Measurements from ENCODE around the gene SGPL1.
A peak's percentile ranks its signal among the peaks of the same experiment; 100 is the strongest.
"Not testable (repeated sequence)": the region's sequence is repeated elsewhere in the genome, so short reads cannot be mapped to it uniquely, and the experiment has no call there.

The SGPL1 gene, protein sequence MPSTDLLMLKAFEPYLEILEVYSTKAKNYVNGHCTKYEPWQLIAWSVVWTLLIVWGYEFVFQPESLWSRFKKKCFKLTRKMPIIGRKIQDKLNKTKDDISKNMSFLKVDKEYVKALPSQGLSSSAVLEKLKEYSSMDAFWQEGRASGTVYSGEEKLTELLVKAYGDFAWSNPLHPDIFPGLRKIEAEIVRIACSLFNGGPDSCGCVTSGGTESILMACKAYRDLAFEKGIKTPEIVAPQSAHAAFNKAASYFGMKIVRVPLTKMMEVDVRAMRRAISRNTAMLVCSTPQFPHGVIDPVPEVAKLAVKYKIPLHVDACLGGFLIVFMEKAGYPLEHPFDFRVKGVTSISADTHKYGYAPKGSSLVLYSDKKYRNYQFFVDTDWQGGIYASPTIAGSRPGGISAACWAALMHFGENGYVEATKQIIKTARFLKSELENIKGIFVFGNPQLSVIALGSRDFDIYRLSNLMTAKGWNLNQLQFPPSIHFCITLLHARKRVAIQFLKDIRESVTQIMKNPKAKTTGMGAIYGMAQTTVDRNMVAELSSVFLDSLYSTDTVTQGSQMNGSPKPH

DNA sequence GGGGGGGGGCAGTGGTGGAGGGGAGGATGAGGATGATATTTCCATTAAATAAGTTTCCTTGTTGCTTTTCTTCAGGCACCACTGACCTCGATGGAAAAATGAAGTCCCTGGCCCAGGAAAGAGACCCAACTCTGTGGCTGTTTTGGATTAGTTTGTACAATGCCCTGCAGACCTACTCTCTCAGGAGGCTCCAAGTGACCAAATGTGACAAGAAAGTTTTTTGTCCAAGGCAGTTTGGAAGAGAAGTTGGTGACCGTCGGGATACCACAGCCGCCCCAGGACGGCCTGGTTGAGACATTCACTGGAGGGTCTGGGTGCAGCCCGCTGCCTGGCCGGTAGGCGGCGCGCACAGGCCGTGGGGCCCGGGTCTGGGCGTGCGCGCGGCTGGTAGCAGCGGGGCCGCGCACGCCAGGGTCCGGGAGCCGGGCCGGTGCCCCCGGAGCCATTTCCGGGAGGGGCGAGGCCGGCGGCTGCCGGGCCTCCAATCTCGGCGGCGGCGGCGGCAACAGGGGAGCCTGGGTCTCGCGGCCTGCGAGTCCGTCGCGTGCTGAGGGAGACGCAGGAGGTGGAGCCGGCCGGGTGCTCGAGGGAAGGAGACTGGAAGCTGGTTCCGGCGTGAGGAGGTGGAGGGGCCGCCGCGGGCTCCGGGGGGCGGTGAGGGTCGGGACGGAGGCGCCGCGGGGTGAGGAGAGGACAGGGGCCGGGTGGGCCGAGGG is at the start of gene SGPL1:
Gene SGPL1 (plus strand): TSS at position 445 of the 716 bp plus-strand sequence. CDS start 906 bp downstream, outside the sequence.
- no peak for DNase-seq (ENCODE audit: low read depth)

DNA sequence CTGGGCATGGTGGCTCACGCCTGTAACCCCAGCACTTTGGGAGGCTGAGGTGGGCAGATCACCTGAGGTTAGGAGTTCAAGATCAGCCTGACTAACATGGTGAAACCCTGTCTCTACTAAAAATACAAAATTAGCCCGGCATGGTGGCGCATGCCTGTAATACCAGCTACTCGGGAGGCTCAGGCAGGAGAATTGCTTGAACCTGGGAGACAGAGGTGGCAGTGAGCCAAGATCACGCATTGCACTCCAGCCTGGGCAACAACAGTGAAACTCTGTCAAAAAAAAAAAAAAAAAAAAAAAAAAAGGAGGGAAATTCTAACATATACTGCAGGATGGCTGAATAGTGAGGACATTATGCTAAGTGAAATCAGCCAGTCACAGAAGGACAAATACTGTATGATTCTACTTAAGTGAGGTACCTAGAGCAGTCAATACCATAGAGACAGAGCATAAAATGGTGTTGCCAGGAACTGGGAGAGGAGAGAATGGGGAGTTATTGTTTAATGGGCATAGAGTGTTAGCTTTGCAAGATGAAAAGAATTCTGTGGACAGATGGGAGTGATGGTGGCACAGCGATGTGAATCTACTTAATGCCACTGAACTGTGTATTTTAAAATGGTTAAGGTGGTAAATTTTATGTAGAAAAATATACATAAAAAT is 47.6 kb upstream of the SGPL1 start:
- H3K4me3 ChIP-seq (ENCODE audit: low read depth, low read length); DNase-seq (ENCODE audit: low read depth): not testable (repeated sequence)

More for the DNA sequence above, at the start of gene SGPL1:
- H3K4me3 ChIP-seq (ENCODE audit: low read depth, low read length), result peak within 1 kb of the TSS; percentile 83

DNA sequence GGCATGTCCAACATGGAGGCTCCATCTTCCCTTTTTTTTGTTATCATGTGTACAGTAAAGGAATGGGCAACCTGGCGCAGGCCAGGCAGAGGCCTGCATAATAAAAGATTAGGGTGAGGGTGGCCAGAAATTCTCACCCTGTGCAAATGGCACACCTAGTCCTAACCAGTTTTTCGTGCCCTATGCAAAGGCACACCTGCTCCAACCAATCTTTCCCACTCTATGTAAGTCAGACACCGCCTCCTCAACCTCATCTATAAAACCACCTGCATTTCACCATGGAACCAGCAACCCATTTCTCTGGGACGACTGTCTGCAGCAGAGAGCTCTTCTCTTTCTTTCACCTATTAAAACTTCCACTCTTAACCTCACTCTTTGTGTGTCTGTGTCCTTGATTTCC is 46.6 kb upstream of the SGPL1 start:
- DNase-seq (ENCODE audit: low read depth), result no peak
- no peak overlapping the region for H3K4me3 ChIP-seq (ENCODE audit: low read depth, low read length)

DNA sequence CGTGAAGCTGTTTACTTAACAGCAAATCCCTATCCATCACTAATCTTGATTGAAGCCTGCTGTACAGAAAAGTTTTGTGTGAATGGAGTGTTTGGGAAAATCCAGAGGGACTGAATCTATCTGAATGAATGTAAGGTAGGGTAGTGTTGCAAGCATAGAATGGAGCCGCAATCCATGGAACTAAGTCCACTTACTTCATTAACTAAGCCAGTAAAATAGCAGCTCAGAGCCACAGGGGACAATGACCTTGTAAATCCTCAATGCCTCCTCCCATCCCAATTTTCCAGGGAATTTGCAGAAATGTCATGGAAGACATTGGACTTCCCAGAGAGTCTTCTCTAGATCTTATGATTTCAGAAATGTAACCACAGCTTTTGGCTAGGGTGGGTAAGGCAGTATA is 45.7 kb upstream of the SGPL1 start:
- H3K4me3 ChIP-seq (ENCODE audit: low read depth, low read length), result no peak overlapping the region
- DNase-seq (ENCODE audit: low read depth), result no peak

DNA sequence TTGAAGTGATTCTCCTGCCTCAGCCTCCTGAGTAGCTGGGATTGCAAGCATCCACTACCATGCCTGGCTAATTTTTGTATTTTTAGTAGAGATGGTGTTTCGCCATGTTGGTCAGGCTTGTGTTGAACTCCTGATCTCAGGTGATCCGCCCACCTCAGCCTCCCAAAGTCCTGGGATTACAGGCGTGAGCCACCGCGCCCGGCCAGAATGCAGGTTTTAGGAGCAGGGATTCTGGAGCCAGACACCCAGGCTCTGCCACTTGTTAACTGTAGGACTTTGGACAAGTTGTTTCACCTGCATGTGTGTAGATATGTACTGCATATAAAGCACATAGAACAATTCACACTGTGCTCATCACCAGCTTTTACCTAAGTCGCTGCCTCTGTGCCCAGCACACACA is 45.2 kb upstream of the SGPL1 start:
- not testable (repeated sequence) for H3K4me3 ChIP-seq (ENCODE audit: low read depth, low read length); DNase-seq (ENCODE audit: low read depth)

DNA sequence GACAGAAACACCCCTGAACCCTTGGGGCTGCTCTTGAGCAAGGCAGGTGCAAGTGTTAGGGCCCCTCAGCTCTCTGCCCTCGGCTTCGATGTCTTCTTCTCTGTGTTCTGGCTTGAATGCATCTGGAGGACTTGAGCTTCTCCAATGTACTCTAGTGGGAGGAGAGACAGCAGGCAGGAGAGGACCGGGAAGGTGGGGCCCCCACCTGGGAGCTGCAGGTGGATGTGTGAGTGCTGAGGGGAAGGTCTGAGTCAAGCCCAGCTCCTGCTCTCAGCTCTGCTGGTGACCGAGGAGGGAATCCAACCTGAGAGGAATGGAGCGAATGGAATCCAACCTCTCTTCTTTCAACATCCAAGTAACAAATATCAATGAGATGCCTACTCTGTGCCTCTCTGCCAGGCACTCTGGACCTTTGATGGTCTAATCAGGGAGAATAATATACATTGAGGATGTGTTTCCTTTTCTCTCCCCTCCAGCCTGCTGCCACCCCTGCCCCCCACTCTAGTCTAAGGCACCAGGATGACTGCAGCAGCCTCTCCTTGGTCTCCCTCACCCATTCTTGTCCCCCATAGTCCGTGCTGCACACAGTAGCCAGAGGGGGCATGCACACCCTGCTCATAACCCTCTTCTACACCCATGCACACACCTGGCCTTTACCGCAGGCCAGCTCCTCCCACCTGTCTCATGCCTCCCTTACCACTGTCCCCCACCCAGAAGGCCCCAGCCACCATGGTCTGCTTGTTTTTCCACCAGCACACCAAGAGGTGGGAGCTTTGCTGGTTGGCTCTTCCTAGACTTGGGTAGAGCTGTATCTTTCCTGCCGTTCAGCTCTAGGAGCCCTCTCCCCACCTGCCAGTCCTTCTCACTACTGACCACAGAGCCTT is 44.2 kb upstream of the SGPL1 start:
- DNase-seq (ENCODE audit: low read depth), result no peak
- no peak overlapping the region for H3K4me3 ChIP-seq (ENCODE audit: low read depth, low read length)

DNA sequence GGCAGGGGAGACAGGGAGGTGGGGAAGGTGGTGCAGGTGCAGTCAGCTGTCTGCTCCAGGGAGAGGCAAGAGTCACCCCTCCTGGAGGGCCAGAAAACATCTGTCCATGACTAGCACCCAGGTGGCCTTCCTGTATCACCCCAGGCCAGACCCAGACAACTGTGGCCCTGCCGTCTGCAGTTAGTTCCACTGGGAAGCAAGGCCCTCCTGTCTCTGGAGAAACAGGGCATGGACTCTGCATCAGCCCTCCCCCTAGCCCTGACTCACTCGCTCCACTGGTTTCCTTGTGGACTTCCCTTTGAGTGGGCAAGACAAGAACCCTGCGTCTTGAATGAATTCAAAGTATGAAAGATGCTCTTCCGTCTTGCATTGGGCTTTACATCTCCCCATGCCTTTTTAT is 43.1 kb upstream of the SGPL1 start:
- H3K4me3 ChIP-seq (ENCODE audit: low read depth, low read length), result no peak overlapping the region
- no peak for DNase-seq (ENCODE audit: low read depth)

DNA sequence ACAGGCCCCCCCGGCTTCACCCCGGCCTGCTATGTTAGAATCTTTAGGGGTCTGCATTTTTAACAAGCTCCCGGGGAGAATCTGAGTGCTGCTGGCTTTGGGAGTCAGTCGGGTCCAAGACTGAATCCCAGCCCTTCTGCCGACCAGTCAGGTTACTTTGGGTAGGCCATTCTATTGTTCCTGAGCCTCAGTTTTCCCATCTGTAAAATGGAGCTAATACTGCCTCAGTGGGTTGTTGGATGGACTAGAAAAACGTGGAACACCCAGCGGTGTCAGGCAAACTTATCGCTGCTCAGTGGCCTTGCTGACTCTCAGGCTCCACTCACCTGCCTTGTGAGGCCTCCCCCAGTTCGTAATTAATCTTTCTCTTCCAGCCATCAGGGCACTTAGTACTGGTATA is 42.3 kb upstream of the SGPL1 start:
- no peak overlapping the region for H3K4me3 ChIP-seq (ENCODE audit: low read depth, low read length)
- no peak for DNase-seq (ENCODE audit: low read depth)

DNA sequence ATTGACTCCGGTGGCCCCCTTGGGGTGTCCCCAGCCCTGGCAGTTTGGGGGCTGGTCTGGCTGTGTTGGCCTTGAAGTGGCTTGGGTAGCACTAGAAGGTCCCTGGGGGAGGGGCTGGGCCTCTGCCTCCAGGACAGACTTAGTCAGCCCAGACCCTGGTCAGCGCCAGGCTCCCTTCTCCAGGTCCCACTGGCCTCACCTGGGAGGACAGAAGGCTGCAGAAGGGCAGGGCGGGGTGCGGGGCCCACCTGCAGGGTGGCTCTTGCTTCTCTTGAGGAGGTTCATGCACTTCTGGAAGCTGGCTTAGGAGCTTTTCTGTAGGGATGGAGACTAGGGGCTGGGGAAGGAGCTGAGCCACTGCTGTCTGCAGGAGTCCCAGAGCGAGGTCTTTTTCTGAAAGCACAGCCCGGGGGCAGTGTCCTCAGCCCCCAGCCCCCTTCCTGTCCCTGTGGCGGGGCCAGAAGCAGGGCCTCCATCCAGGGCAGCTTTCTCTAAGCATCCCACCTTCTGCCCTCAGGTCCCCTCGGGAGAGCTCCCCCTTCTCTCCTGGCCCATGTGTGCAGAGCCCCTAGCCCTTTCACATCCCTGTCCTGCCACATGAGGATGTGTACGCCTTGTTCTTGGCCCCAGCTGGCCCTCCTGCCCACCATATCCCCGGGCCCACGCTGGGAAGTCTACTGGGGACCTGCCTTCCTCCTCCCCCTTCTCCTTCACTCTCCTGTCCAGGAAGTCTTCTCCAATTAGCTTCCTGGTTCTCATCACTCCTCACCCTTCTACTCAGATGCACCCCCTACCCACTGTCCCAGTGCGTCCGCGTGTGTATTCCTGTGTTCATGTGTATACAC is 41.6 kb upstream of the SGPL1 start:
- no peak for DNase-seq (ENCODE audit: low read depth)
- no peak overlapping the region for H3K4me3 ChIP-seq (ENCODE audit: low read depth, low read length)

DNA sequence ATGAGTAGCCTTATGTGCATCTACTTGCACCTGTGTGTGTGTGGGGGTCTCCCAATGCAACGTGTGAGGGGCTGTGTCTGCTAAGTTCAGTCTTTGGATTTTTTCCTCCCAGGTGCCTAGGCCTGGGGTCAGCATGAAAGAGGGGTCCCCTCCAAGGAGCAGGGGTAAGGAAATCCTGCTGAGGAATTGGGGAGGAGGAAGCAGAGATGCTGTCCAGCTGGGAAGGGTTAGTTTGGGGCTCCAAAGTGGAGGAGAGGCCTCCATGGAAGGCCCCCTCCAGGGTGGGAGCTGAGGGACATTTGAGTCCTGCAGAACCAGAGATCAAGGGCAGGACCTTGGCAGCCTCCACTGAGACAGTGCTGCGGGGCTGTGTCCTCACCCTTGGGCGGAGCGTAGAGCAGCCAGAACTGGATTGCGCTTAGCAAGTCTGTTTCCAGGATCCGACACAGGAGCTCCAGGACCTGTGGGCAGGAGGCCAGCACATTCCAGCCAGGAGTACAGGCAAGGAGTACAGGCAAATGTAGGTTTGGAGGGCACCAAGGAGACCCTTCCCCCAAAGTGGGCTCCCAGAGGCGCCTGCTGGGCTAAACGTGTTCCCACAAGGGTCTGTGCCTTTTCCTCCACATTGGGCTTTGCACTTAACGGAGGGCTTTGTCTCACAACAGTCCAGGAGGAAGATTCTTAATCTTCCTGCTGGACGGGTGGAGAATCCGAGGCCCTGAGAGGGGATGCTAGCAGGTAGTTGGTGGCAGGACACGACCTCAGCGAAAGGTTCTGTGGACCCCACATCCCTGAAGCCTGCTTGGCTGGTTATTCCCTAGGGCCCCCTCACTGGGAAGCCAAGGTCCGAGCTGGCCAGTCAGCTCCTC is 40.7 kb upstream of the SGPL1 start:
- no peak for DNase-seq (ENCODE audit: low read depth)
- H3K4me3 ChIP-seq (ENCODE audit: low read depth, low read length), result no peak overlapping the region

DNA sequence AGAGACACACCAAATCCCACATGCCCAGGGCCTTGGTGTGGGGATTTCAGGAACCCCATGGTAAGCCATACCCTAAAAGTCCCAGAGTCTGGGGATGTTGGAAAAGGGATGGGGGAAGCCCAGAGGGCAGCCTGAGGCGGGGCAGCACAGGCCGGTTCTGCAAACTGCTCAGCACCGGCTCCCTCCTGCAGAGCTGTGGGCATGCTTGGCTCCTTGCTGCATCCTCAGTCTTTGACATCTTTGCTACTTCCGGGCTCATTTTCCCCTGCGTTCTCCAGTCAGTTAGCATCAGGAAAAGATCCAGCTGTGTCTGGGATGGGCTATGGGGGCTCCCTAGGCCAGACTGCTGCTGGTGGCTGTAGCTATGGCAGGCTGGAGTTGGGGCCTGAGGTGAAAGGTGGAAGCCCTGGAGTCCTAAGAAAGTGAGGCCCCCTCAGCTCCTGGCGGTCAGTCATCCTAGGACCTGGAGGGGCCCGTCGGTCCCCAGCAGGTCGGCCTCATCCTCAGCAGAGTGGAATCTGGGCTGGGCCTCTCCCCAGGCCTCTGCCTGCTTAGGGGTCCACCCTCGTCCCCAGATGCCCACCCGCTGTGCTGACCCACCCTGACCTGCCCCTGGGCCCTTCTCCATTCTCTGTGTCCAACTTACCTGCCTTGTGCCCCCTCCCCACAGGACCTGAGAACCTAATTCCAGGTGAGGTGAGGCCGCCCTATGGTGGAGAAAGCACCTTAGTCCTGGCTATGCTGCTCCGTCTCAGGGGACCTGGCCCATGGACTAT is 39.9 kb upstream of the SGPL1 start:
- DNase-seq (ENCODE audit: low read depth), result no peak
- no peak overlapping the region for H3K4me3 ChIP-seq (ENCODE audit: low read depth, low read length)

DNA sequence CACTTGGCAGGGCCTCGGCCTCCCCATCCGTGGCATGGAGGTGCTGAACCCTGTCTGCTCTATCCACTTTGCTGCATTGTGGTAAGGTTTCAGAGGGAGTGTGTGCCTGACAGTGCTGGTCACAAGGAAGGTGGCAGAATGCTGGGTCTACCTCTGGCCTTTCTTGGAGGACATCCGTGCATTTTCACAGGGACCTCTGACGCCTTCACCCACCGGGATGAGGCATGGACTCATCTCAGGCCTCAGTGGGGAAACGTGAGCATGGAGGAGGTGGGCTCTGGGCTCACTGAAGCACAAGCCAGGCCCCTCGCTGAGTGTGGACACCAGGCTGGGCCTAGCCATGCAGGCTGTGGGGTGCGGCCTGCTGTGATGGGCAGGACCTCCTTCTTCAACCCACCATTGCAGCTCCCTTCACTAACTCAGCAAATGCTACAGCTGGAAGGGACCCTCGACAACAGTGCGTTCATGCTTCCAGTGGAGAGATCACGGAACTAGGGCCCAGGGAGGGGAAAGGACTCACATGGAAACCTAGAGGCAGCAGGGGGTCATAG is 39.2 kb upstream of the SGPL1 start:
- DNase-seq (ENCODE audit: low read depth), result no peak
- H3K4me3 ChIP-seq (ENCODE audit: low read depth, low read length), result no peak overlapping the region

DNA sequence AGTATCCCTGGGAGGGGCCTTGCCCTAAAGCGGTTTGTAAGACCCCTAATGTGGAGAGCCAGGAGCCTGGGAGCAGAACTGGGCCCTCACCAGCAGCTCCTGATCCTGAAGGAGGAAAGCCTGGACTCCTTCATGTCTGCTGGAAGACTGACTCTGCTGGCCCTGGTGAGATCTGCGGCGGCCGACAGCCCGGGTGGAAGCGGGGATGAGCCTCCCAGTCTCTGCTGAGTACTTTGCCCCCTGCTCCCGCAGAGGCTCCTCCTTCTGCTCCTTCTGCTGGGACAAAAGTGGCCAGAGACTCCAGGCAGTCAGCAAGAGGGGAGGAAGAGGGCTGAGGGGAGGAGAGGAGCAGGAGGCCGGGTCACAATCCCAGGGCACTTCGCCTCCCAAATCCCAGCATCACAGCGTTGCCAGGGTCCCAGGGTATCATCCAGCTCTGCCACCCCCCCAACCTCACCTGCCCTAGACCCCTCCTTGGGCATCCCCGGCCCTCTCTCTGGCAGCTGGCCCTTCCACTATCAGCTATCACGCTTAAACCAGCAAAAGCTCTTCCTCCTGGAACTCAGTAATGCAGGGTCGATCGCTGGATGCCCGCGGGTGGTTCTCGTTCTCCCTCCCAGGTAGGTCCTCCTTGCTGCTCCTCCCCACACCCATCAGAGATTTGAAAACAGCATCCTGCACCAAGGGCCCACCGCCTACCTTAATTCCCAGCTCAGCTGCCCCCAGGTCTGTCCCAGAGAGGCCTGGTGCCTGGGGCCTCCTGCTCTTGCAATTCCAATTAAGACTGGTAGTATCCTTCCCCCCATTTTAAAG is 38.5 kb upstream of the SGPL1 start:
- no peak for DNase-seq (ENCODE audit: low read depth)
- no peak overlapping the region for H3K4me3 ChIP-seq (ENCODE audit: low read depth, low read length)

DNA sequence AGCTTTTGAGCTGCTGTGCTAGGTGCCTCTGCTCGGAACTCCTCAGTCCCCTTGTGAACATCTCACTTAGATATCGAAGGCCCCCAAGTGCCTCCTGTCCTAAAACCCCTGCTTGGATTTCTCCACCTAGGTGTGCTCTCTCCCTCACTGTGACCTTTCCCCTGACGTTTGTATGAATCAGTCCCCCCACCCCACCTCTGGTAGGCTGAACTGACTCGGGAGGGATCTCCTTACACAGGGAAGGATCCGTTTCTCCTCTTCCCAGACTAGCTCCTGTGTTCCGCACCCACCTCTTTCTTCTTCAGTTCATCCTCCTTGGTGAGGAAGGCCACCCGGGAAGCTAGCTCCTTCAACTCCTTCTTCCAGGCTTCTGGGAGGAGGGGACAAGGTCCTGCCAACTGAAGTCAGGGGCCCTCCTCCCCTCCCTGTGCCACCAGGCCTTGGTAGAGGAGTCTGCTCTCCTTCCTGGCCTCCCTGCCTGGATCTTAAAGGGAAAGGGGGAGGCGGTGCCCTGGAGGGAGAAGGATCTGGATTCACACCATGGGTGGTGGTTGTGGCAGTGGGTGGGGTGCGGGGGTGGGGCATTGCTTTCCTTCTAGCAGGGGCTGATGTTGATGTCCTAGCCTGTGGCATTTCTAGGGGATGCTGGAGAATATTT is 37.4 kb upstream of the SGPL1 start:
- no peak overlapping the region for H3K4me3 ChIP-seq (ENCODE audit: low read depth, low read length)
- no peak for DNase-seq (ENCODE audit: low read depth)

DNA sequence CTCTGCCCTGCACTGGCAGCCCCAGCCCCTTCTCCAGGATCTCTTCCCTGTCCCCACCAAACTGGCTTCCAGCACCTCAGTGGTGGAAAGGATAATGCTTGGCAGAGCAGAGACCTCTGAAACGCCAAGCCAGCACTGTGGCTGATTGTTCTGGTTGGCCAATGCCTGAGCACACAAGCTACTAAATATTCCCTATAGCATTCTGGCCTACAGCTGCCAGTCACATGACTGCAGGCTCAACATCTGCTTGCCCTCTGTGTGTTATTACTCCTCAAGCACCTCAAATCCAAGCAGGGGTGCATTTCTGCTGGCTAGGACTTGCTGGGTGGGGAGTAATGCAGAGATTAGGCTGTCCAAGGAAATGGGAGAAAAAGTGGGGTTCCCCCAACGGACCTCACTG is 36.7 kb upstream of the SGPL1 start:
- H3K4me3 ChIP-seq (ENCODE audit: low read depth, low read length), result no peak overlapping the region
- no peak for DNase-seq (ENCODE audit: low read depth)

Measured in skeletal muscle cell (primary cell).